A549 treated with Hydrocortisone at 1 μM for 4 hours (cell line): ENCODE results near the gene NBEAL1. TPM values are rescaled to one million over a fixed set of nuclear protein-coding genes. Genes with fewer than 3 reads are reported as not detected.

Source experiments
- total RNA-seq: library from RNA; stranded (reverse); fragments of 200-300 nt; extraction: Qiagen RNA extraction; gene quantifications from 5 replicates; pipeline ENCODE4 v1.2.3, GENCODE V29; 2022

NBEAL1 gene
- 3.7 to 5.1 TPM (median 4.4 TPM) in 5 replicates for total RNA-seq

GRCh38 chr2:203014456-203015199 lies at the start of gene NBEAL1:
TSS of gene NBEAL1 (plus strand) at chr2:203014875. CDS start at chr2:203016385, 1,510 bp downstream.

GRCh38 chr2:203238704-203239526 lies 224.2 kb downstream of the NBEAL1 start, which contains the start of gene CYP20A1:
TSS of gene CYP20A1 (plus strand) at chr2:203239018. CDS start at chr2:203239063, 45 bp downstream.

Other genes starting within 250 kb of the NBEAL1 start
- 1.2 to 2.3 TPM (median 1.8 TPM) in 5 replicates for gene ICA1L, start 143.1 kb upstream of the NBEAL1 start, total RNA-seq
- 48.0 to 73.0 TPM (median 67.4 TPM) in 5 replicates for gene WDR12, start 103.2 kb upstream of the NBEAL1 start, total RNA-seq
- gene CARF, start 102.6 kb upstream of the NBEAL1 start, total RNA-seq, result 0.74 to 1.4 TPM (median 1.2 TPM) in 5 replicates
- 8.0 to 11.3 TPM (median 9.7 TPM) in 5 replicates for gene CYP20A1, start 224.1 kb downstream of the NBEAL1 start, total RNA-seq